Epithelial cell of proximal tubule (primary cell): ENCODE measurements around the gene CPLX1. TPM values are rescaled to one million over a fixed set of nuclear protein-coding genes. Genes with fewer than 3 reads are reported as not detected.

Experiments
- DNase-seq: peaks from one replicate; pipeline ENCODE4 v3.0.0-alpha.2; 2011; ENCODE audit warnings: low read depth
- H3K4me3 ChIP-seq: 2 replicates; pipeline ENCODE4 v1.5.1; 2011; ENCODE audit warnings: low read depth, mild to moderate bottlenecking, low read length
- total RNA-seq: library from RNA; depleted of rRNA; stranded (reverse); fragments of >200 nt; gene quantifications from 2 replicates; pipeline ENCODE4 v1.2.3, GENCODE V29; 2015
- TF ChIP-seq, protein P1 (sequence below): conservative IDR thresholded peaks from 2 replicates; pipeline ENCODE4 v1.5.1; 2012; ENCODE audit warnings: low read depth, mild to moderate bottlenecking, low read length

CPLX1 gene
- total RNA-seq, 1 donor from 2014 or later = 0.81 TPM

DNA sequence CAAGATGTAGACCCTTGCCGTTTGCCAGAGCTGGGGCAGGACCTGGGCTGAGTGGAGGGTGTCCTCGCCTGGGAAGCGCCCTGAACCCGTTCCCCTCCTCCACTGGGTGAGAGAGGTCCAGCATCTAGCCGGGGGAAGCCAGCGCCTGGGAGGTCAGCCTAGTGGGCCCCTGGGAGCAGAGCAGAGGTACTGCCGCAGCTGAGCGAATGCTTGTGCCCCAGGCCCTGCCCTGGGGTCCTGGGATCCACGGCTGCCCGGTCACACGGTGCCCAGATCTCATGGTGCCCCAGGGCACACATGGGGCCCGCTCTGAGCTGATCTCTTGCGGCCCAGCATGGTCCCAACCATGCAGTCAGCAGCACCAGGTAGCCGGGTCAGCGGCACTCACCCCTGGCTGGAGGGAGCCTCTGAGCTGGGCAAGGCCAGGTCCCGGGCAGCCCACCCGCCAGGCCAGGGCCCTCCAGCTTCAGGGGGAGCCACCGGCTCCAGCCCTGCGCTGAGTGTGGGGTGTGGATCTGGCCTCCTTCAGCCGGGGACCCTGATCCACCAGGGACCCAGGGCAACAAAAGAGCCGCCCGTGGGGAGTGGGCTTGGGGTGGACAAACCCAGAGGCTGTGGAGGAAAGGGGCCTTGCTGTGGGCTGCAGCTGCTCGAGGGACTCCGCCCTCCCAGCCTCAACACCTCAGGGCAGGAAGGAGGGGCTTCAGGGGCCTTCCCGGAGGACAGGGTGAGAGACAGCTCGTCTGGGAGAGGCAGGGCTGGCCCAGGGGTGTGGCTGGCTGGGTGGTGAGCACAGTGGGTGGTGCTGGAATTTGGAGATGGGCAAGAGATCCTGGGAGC, 4.1 kb upstream of the CPLX1 start:
- TF ChIP-seq, protein P1, sequence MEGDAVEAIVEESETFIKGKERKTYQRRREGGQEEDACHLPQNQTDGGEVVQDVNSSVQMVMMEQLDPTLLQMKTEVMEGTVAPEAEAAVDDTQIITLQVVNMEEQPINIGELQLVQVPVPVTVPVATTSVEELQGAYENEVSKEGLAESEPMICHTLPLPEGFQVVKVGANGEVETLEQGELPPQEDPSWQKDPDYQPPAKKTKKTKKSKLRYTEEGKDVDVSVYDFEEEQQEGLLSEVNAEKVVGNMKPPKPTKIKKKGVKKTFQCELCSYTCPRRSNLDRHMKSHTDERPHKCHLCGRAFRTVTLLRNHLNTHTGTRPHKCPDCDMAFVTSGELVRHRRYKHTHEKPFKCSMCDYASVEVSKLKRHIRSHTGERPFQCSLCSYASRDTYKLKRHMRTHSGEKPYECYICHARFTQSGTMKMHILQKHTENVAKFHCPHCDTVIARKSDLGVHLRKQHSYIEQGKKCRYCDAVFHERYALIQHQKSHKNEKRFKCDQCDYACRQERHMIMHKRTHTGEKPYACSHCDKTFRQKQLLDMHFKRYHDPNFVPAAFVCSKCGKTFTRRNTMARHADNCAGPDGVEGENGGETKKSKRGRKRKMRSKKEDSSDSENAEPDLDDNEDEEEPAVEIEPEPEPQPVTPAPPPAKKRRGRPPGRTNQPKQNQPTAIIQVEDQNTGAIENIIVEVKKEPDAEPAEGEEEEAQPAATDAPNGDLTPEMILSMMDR = no peak
- no peak for DNase-seq
- H3K4me3 ChIP-seq = no peak overlapping the region

DNA sequence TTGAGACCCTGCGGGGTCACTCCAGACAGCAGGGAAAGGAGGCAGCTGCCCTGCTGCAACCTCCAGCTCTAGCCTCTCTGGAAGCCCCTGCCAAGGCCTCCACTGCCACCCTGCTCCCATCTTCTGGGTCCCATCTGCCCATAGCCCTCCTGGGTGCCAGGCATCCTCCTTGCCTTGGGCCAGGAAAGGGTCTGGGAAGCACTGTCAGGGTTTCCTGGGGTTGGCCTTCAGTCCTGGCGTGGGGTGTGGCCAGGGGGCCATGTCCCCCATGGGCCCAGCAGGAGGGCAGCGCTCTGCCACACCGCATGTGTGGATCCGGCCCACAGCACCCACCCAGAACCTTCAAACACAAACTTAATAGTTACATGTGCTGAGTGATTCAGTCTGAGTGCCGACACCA, 3.4 kb upstream of the CPLX1 start:
- TF ChIP-seq, protein P1 = no peak
- H3K4me3 ChIP-seq = no peak overlapping the region
- no peak for DNase-seq

DNA sequence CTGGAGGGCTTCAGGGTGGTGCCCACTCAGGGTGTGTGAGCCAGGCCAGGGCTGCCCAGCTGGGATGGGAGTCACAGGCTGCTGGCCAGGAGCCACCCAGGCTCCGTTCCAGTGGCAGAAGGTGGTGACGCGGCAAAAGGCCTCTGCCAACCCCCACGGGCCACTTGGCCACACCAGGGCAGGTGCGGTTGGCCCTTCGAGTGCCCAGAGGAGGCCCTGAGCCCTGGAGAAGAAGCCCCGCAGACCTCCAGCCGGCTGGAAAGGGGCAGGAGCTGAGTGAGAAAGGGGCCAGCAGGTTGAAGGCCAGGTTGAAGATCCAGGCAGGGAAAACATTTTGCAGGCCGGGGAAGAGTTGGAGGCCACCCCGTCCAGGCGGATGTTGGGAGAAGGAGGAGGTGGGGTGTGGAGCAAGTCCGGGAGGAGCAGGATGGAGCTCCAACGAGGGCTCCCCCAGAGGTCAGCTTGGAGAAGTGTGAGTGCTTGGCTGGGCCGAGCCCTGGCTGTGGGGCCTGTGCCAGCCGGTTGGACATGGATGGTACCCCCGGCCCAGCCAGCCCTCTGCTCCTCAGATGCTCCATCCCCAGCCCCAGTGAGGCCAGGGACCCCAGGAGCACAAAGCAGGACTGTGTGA, 2.8 kb upstream of the CPLX1 start:
- H3K4me3 ChIP-seq = no peak overlapping the region
- DNase-seq = no peak
- TF ChIP-seq, protein P1 = peak; percentile 11

DNA sequence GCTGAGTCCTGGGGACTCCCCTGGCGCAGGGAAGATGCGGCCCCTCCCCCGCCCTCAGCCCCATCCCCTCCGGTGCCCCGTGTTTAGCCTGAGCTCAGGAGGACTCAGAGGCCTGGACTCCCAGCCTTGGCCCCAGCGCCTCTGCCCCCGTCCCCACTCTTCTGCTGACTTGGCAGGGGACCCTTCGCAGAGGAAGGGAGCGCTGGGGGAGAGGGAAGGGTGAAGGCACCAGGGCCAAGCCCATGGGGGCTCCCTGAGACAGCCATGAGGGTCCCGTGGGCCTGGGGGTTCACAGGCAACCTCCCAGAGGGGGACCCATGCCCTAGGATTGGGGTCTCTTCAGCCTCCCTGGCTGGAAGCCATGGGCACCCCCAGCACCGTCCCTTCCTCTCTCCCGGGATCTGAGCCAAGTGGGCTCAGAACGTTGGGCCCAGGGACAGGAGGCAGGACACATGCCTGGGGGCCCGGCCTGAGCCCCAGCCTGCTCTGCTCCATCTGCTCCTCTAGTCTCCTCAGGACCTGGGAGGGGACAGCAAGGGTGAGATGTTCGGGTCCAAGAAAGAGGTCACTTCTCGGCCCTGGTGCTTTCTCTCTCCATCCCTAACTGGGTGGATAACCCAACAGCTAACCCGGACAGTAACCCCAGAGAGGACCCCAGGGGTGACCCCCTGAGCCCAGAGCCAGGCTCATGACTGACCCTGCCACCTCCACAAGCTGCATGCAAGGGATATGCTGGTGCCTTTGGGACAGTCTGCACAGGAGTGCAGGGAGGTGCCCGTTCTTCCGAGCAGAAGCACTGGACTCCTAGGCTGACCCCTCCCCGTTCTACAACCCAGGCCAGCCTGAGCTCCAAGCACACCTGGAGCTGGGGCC, 1.5 kb upstream of the CPLX1 start:
- no peak for DNase-seq
- H3K4me3 ChIP-seq = no peak overlapping the region
- TF ChIP-seq, protein P1 = no peak

- H3K4me3 ChIP-seq = peak overlapping the region; percentile 2
- no peak for DNase-seq
- TF ChIP-seq, protein P1 = no peak
These were observed 729 bp upstream of the CPLX1 start for GRCh38 chr4:826508-827208.
